ENCODE measurements around the gene POLR1G. TPM values are rescaled to one million over a fixed set of nuclear protein-coding genes. Genes with fewer than 3 reads are reported as not detected.
A peak's percentile ranks its signal among the peaks of the same experiment; 100 is the strongest.

POLR1G gene
- total RNA-seq, 1 experiment from 2014 or later = 43.4 TPM

DNA sequence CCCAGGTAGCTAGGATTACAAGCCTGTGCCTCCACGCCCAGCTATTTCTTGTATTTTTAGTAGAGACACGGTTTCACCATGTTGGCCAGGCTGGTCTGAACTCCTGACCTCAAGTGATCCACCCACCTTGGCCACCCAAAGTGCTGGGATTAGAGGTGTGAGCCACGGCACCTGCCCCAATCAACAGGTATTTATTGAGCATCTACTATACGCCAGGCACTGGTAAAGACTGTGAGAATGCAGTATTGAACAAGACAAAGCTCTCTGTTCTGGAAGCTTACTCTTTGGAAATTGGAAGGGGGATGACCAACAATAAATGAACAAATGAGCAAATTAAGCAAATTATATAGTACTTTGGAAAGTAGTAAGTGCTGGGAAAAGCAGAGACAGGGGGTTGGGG is 38.7 kb downstream of the POLR1G start:
- H2BK12ac ChIP-seq (ENCODE audit: insufficient read length, low read depth, low read length) = no peak overlapping the region
- H3K56ac ChIP-seq (ENCODE audit: insufficient read length, low read depth, low read length) = no peak overlapping the region
- H3K27ac ChIP-seq (ENCODE audit: insufficient read length, low read depth, low read length) = no peak overlapping the region
- Mint-ChIP-seq H3K27ac (peak overlapping the region in 2 of 3 experiments; percentile 10 to 97; a peak in 2 of 7 replicates), H3K4me3 (peak overlapping the region in 1 of 2 experiments; percentile 79; a peak in 3 of 5 replicates), H3K9me3 (peaks cover 0 to 3% of the 10 kb centered on the region in 2 experiments; a peak in 1 of 5 replicates), H3K4me1 (peaks cover 27 to 39% of the 10 kb centered on the region in 2 experiments), H3K27me3 (ENCODE audit: low read depth) (peaks cover 19% of the 10 kb centered on the region), H3K36me3 (ENCODE audit: insufficient read depth in 1 of 3, low read depth in 3 of 3) (no peaks in the 10 kb centered on the region)
- WGBS (ENCODE audit: extremely low coverage, insufficient read length, low lambda C conversion rate) = no CpG with 5 or more reads among the region's 4 CpGs
- H4K8ac ChIP-seq (replicated peaks; ENCODE audit: insufficient read length, low read depth, low read length) = no peak overlapping the region
- no peaks in the 10 kb centered on the region for H3K79me1 ChIP-seq (ENCODE audit: insufficient read depth, low read depth, low read length, poor library complexity, severe bottlenecking)
- TF ChIP-seq, protein P1, sequence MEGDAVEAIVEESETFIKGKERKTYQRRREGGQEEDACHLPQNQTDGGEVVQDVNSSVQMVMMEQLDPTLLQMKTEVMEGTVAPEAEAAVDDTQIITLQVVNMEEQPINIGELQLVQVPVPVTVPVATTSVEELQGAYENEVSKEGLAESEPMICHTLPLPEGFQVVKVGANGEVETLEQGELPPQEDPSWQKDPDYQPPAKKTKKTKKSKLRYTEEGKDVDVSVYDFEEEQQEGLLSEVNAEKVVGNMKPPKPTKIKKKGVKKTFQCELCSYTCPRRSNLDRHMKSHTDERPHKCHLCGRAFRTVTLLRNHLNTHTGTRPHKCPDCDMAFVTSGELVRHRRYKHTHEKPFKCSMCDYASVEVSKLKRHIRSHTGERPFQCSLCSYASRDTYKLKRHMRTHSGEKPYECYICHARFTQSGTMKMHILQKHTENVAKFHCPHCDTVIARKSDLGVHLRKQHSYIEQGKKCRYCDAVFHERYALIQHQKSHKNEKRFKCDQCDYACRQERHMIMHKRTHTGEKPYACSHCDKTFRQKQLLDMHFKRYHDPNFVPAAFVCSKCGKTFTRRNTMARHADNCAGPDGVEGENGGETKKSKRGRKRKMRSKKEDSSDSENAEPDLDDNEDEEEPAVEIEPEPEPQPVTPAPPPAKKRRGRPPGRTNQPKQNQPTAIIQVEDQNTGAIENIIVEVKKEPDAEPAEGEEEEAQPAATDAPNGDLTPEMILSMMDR (conservative IDR thresholded peaks at IDR 0.05) = no peak
- no peak overlapping the region for H3K18ac ChIP-seq (ENCODE audit: insufficient read length, low read depth, low read length)
- H3K4me1 ChIP-seq (ENCODE audit: insufficient read depth, low read length) = peaks cover 4% of the 10 kb centered on the region; the same call in 1 of the 2 replicates
- no peak overlapping the region for H3T11ph ChIP-seq (ENCODE audit: low read length)
- H2AFZ ChIP-seq (ENCODE audit: low read length) = no peak overlapping the region
- H3K4ac ChIP-seq (ENCODE audit: low read depth, low read length) = no peak overlapping the region
- H4K5ac ChIP-seq (ENCODE audit: insufficient read length, low read depth, low read length) = no peak overlapping the region
- no peak overlapping the region for H2BK120ac ChIP-seq (ENCODE audit: low read depth, low read length, poor library complexity, severe bottlenecking)
- DNase-seq = no peak
- no peak overlapping the region for H2AK5ac ChIP-seq (ENCODE audit: insufficient read length, low read length)
- no peaks in the 10 kb centered on the region for H3K9me3 ChIP-seq (ENCODE audit: control insufficient read depth, low read depth, low read length)
- no peak overlapping the region for H3K23ac ChIP-seq (ENCODE audit: insufficient read length, low read depth, low read length)
- no peak overlapping the region for H2BK20ac ChIP-seq (ENCODE audit: low read depth, low read length, poor library complexity, severe bottlenecking)
- no peaks in the 10 kb centered on the region for H4K20me1 ChIP-seq (ENCODE audit: control insufficient read depth, insufficient read depth, insufficient read length)
- H4K91ac ChIP-seq (ENCODE audit: insufficient read length, low read depth, low read length) = peak overlapping the region; percentile 36
- H2BK5ac ChIP-seq (ENCODE audit: insufficient read length, low read length) = no peak overlapping the region
- H3K14ac ChIP-seq (ENCODE audit: insufficient read depth, low read length) = no peak overlapping the region
- H2BK15ac ChIP-seq (ENCODE audit: low read depth, low read length) = no peak overlapping the region
- no peak overlapping the region for H3K9ac ChIP-seq (ENCODE audit: extremely low read depth, insufficient read length, low read length)
- H3K4me2 ChIP-seq (ENCODE audit: insufficient read depth, insufficient read length, low read length) = peak overlapping the region; percentile 76
- H3K79me2 ChIP-seq (ENCODE audit: insufficient read depth, low read length) = no peaks in the 10 kb centered on the region
- no peaks in the 10 kb centered on the region for H3K27me3 ChIP-seq (ENCODE audit: insufficient read depth, low read length)
- H3K23me2 ChIP-seq (ENCODE audit: insufficient read length, low read depth, low read length, poor library complexity, severe bottlenecking) = peaks cover 10% of the 10 kb centered on the region
